ENCODE data around the gene GSTO2.

GSTO2 gene

GRCh38 chr10:104260775-104261115 lies 8.2 kb upstream of the GSTO2 start:
- no peak overlapping the region for H3K4me3 ChIP-seq (ENCODE audit: low read length, poor library complexity, severe bottlenecking)
- no peak overlapping the region for H2AFZ ChIP-seq (ENCODE audit: low read length)
- no peaks in the 10 kb centered on the region for H3F3A ChIP-seq (ENCODE audit: low read depth)
- H4K20me1 ChIP-seq (ENCODE audit: insufficient read depth, low read length, poor library complexity, severe bottlenecking) = peaks cover 21% of the 10 kb centered on the region
- no peaks in the 10 kb centered on the region for H3K9me3 ChIP-seq (ENCODE audit: insufficient read depth, low read depth, low read length)
- no peaks in the 10 kb centered on the region for H3K9me2 ChIP-seq (replicated peaks; ENCODE audit: low read depth, low read length)
- H3K4me1 ChIP-seq (ENCODE audit: insufficient read depth, low read length, poor library complexity, severe bottlenecking) = peaks cover 55% of the 10 kb centered on the region
- no peaks in the 10 kb centered on the region for H3K27me3 ChIP-seq (ENCODE audit: insufficient read depth, low read length, poor library complexity, severe bottlenecking)
- H3K4me2 ChIP-seq (ENCODE audit: low read depth, low read length, poor library complexity, severe bottlenecking) = peak overlapping the region; percentile 31
- H3K79me2 ChIP-seq (ENCODE audit: insufficient read depth, low read length) = peaks cover 56% of the 10 kb centered on the region
- peaks cover 20% of the 10 kb centered on the region; the same call in 1 of the 2 replicates for H3K36me3 ChIP-seq (ENCODE audit: insufficient read depth, low read length)
- H3K9ac ChIP-seq (ENCODE audit: low read depth, low read length, poor library complexity, severe bottlenecking) = peak overlapping the region; percentile 11
- no peak for TF ChIP-seq CTCF (conservative IDR thresholded peaks at IDR 0.05; ENCODE audit: low read length)
- no peak for TF ChIP-seq EZH2phosphoT487 (IDR thresholded peaks at IDR 0.05; ENCODE audit: borderline replicate concordance)

GRCh38 chr10:104262055-104262454 lies 6.9 kb upstream of the GSTO2 start:
- Histone ChIP-seq H3K4me3 (ENCODE audit: low read length, poor library complexity, severe bottlenecking) (no peak overlapping the region), H3K4me1 (ENCODE audit: insufficient read depth, low read length, poor library complexity, severe bottlenecking) (peaks cover 42% of the 10 kb centered on the region), H3K79me2 (ENCODE audit: insufficient read depth, low read length) (peaks cover 54% of the 10 kb centered on the region), H2AFZ (ENCODE audit: low read length) (no peak overlapping the region), H4K20me1 (ENCODE audit: insufficient read depth, low read length, poor library complexity, severe bottlenecking) (peaks cover 9% of the 10 kb centered on the region), H3K9me2 (replicated peaks; ENCODE audit: low read depth, low read length) (no peaks in the 10 kb centered on the region), H3K4me2 (ENCODE audit: low read depth, low read length, poor library complexity, severe bottlenecking) (no peak overlapping the region), H3K9ac (ENCODE audit: low read depth, low read length, poor library complexity, severe bottlenecking) (peak overlapping the region; percentile 11), H3K9me3 (ENCODE audit: insufficient read depth, low read depth, low read length) (no peaks in the 10 kb centered on the region), H3F3A (ENCODE audit: low read depth) (no peaks in the 10 kb centered on the region), H3K36me3 (ENCODE audit: insufficient read depth, low read length) (peaks cover 27% of the 10 kb centered on the region; the same call in 1 of the 2 replicates), H3K27me3 (ENCODE audit: insufficient read depth, low read length, poor library complexity, severe bottlenecking) (no peaks in the 10 kb centered on the region)
- no peak for TF ChIP-seq EZH2phosphoT487 (IDR thresholded peaks at IDR 0.05; ENCODE audit: borderline replicate concordance)
- TF ChIP-seq CTCF (conservative IDR thresholded peaks at IDR 0.05; ENCODE audit: low read length) = no peak

- Histone ChIP-seq H3K79me2 (ENCODE audit: insufficient read depth, low read length) (peaks cover 51% of the 10 kb centered on the region), H3K4me1 (ENCODE audit: insufficient read depth, low read length, poor library complexity, severe bottlenecking) (peaks cover 42% of the 10 kb centered on the region), H3K4me3 (ENCODE audit: low read length, poor library complexity, severe bottlenecking) (no peak overlapping the region), H3K9me3 (ENCODE audit: insufficient read depth, low read depth, low read length) (no peaks in the 10 kb centered on the region), H3K36me3 (ENCODE audit: insufficient read depth, low read length) (peaks cover 38% of the 10 kb centered on the region; the same call in 1 of the 2 replicates), H3K9ac (ENCODE audit: low read depth, low read length, poor library complexity, severe bottlenecking) (no peak overlapping the region), H3F3A (ENCODE audit: low read depth) (no peaks in the 10 kb centered on the region), H2AFZ (ENCODE audit: low read length) (no peak overlapping the region), H3K9me2 (replicated peaks; ENCODE audit: low read depth, low read length) (no peaks in the 10 kb centered on the region), H3K27me3 (ENCODE audit: insufficient read depth, low read length, poor library complexity, severe bottlenecking) (no peaks in the 10 kb centered on the region), H3K4me2 (ENCODE audit: low read depth, low read length, poor library complexity, severe bottlenecking) (no peak overlapping the region), H4K20me1 (ENCODE audit: insufficient read depth, low read length, poor library complexity, severe bottlenecking) (peaks cover 16% of the 10 kb centered on the region)
- no peak for TF ChIP-seq CTCF (conservative IDR thresholded peaks at IDR 0.05; ENCODE audit: low read length)
- no peak for TF ChIP-seq EZH2phosphoT487 (IDR thresholded peaks at IDR 0.05; ENCODE audit: borderline replicate concordance)
These were observed 4.2 kb upstream of the GSTO2 start for GRCh38 chr10:104264783-104265182.

Measured in Loucy (cell line).